GM21786 (cell line): ENCODE results near the gene SDCBP2.

ENCODE experiments used
- ATAC-seq: cut with Tn5 transposase; IDR thresholded peaks from one replicate; pipeline ENCODE4 v1.9.1; 2021; ENCODE audit not compliant: unreplicated experiment

The SDCBP2 gene

GRCh38 chr20:1298888-1299511, 29.9 kb downstream of the SDCBP2 start:
- no peak for ATAC-seq

GRCh38 chr20:1298166-1298565, 30.8 kb downstream of the SDCBP2 start:
- ATAC-seq, result no peak

DNA sequence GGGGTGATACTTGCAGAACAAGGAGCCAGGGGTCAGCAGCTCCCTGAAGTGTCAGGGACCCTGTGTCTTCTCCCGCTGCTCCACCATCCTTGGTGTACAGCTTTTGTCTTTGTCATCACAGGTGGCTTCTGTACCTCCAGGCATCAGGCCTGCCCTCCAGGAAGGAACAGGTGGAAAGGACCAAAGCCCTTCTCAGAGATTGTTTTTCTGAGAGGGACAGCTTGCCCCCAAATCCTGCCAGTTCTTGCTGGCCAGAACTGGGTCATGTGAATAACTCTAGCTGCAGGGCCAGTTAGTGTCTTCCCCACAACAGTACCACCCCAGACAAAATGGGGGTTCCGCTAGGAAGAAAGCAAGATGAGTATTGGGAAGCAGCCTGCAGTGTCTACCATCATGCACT, 31.5 kb downstream of the SDCBP2 start:
- ATAC-seq, result no peak

DNA sequence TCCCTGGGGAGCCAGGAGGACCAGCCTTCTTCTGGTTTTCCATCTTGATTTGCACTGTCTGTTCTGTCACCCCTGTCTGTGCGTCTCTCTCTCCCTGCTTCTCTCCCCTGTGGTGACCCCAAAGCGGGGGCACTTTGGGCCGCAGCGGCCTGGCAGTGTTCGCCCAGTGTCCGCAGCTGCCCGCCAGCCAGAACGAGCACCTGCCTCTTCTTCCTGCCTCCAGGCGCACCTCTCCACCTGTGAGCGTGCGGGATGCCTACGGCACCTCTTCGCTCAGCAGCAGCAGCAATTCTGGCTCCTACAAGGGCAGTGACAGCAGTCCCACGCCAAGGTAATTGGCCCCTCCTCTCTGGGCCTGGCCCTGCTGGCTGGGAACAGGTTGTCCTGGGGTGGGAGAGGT, 32.0 kb downstream of the SDCBP2 start:
- ATAC-seq, result no peak

- ATAC-seq, result no peak
These were observed 32.8 kb downstream of the SDCBP2 start for GRCh38 chr20:1296117-1296610.

GRCh38 chr20:1295276-1295930, 33.5 kb downstream of the SDCBP2 start:
- ATAC-seq, result no peak

DNA sequence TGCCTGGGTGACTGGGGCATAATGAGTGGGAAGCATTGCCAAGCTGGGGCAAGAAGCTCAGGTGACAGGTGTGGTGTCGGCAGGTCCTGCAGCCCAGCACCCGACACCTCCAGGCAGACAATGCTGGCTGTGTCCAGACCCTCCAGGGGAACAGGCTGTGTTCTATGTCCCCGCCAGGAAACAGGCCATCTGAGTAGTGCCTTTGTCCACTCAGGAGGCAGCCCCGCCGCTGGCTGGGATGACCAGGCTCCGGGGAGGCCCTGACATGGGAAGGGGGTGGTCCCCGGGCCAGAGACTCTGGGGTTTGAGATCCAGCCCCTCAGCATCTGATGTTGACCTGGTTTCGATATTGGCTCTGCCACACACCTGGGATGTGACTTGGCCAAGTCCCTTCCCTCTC, 34.4 kb downstream of the SDCBP2 start:
- ATAC-seq, result no peak

- ATAC-seq, result no peak
These were observed 35.1 kb downstream of the SDCBP2 start for GRCh38 chr20:1293641-1294379.

DNA sequence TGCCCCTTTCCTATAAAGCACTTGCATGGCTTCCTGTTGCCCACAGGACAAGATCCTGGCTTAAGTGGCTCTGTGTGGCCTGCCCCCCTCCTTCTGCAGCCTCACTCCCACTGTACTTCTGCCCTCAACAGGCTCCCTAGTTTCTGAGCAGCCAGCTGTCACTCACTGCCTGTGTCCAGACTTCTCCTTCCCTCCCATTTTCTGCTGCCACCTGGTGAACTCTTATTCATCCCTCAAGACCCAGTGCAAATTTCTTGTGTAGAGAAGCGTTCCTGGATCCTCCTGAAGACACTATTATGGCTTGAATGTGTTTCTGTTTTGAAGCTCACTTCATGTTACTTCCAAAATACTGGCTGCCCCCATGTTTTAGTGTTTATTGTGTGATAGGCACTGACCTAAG, 36.3 kb downstream of the SDCBP2 start:
- no peak for ATAC-seq

DNA sequence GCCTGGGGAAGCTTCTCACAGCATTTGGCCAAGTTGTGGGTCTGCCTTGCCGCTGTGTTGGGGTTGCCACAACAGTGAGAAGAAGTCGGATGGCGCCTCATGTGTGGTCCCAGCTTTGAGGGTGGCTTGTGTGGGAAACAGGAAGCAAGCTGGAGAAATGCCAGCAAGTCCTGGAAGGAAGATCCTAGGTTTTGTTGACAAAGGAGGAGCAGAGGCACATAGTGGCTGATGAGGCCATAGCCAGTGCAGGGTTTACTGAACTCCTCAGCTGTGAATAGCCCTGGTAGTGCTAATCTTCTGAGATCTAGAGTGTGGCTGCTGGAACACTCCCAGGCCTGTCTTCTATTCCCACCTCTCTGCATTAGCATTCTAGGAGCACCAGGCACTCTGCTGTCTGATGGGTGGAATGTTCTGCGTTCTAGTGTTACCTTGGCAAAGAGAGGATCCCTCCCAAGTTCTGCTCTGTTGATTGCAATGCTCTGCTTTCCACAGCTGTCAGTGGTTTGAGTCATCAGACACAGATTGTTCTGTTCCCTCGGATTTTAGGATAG, 37.7 kb downstream of the SDCBP2 start:
- no peak for ATAC-seq

GRCh38 chr20:1287787-1288569, 41.0 kb downstream of the SDCBP2 start:
- ATAC-seq, result no peak

GRCh38 chr20:1287306-1287705, 41.6 kb downstream of the SDCBP2 start:
- ATAC-seq, result no peak

DNA sequence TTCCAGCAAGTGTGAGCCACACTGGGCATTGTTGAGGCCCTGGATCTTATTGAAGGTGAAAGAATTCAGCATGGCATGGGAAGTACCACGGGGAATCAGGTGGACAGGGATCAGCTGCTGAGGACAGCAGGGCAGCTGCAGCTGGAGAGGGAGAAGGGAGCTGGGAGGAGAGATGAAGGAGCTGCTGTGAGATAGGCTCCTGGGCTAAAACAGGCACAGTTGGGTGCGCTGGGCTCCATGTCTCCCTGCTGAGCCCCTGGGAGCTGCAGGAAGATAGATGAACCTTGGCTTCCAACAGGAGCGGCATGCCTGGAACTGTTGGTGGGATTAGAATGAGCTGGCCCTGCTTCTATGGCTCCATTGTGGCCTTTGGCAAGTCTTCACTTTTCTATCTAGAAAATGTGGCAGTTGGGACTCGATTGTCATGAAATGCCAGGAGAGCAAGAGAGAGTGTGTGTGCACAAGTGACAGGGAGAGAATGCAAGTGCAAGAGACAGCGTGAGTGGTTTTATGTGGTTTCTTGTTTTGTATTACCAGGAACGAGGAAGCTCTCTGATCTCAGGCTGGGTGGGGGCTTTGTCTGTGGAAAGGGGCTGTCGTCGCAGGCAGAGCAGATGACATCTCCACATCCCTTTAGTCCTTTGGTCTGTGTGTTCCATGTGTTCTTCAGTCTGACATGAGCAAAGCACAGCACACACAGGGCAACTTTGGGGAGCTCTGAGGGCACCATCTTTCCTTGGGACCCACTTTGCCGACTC, 42.5 kb downstream of the SDCBP2 start:
- ATAC-seq, result no peak

- no peak for ATAC-seq
These were observed 45.1 kb downstream of the SDCBP2 start for GRCh38 chr20:1283522-1284510.

- no peak for ATAC-seq
These were observed 46.0 kb downstream of the SDCBP2 start for GRCh38 chr20:1282966-1283365.

DNA sequence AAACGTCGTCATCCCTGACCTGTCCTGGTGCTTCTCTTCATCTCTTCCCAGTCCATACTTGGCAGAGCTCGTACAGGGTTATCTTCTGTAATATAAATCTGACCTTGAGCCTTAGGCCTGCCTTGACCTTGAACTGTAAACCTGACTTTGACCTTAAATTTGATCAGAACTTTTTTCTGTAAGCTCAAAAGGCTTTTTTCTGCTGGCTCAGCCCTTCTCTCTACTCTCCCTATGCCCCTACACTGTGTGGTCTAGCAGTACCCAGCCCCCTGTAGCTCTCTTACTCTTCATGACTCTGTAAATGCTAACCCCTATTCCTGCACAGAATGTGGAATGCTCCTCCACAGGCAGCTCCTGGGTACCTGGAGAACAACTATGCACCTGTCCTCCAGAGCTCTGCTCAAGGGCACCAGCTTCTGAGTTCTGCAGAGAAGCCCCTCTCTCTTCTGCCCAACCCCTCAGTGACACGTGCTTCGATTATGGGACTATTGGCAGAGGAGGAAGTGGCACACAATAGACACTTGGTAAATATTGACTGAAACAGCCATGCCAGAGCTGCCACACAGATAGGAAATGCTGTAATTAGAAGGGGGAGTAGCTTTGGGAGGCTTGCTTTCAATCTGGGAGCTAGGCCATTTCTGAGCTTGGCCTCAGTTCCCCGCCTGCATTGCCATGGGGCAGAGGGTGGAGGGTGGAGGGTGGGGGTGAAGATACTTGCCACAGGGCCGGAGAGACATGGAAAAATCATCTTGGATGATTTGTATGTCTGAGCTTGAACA, 47.5 kb downstream of the SDCBP2 start:
- no peak for ATAC-seq

DNA sequence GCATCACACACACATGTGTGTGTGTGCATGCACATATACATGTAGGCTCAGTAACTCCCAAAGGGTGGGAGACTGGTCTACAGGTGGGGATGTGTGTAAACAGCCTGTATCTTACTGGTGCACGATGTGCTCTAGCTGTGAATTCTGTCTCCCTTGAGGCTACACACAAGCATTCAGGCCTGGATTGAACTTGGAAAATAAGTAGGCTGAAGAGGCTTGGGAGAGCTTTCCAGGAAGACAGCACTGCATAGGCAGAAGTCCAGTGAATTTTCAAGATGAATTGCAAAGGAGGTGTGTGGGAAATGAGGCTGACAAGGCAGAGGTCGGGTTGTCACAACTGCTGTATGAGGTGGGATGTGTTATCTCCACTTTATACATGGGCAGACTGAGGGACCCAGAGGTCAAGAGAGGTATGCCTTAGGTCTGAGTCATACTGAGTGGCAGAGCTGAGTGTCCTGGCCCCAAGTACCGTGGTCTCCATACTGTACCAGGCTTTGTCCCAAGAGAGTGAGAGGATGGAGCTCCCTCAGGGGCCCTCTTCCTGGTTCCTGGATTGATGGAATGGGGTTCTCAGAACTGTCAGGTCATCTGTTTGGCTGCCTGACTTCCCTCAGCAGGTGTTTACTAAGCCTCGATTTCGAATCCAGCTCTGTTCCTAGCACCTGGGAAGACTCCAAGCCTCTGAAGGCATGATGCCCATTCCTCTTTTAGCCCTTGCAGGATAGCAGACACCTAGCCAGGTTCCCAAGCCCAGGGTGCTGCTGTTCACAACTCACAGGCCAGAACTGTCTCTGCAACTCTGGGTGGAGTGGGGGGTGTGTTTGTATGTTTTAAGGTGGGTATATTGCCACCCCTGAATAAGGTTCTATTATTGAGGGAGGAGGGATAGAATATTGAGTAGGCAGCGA, 48.5 kb downstream of the SDCBP2 start:
- no peak for ATAC-seq
